HK-2 (cell line): ENCODE data around the gene METTL25B.
A peak's percentile ranks its signal among the peaks of the same experiment; 100 is the strongest.
"Not testable (repeated sequence)": the region's sequence is repeated elsewhere in the genome, so short reads cannot be mapped to it uniquely, and the experiment has no call there.

ENCODE experiments used
- DNase-seq: peaks from one replicate; pipeline ENCODE4 v3.0.0-alpha.2; 2018; ENCODE audit not compliant: unreplicated experiment

METTL25B gene

GRCh38 chr1:156748670-156749418 lies 20.6 kb downstream of the METTL25B start:
- peak; percentile 76 for DNase-seq

GRCh38 chr1:156749419-156750118 lies 21.3 kb downstream of the METTL25B start:
- DNase-seq = peak; percentile 35

GRCh38 chr1:156750191-156750672 lies 22.0 kb downstream of the METTL25B start:
- peak; percentile 48 for DNase-seq

GRCh38 chr1:156750711-156751450 lies 22.6 kb downstream of the METTL25B start:
- DNase-seq = peak; percentile 44

- no peak for DNase-seq
Observed at GRCh38 chr1:156751451-156751756, 23.1 kb downstream of the METTL25B start, which contains the start of gene HDGF. TSS of gene HDGF (minus strand) at chr1:156751675. CDS start at chr1:156751429, 246 bp downstream.

GRCh38 chr1:156751757-156752481 lies 23.6 kb downstream of the METTL25B start:
- DNase-seq = peak; percentile 98

- DNase-seq = no peak
Observed at GRCh38 chr1:156752843-156753482, 24.7 kb downstream of the METTL25B start.

GRCh38 chr1:156754219-156754618 lies 25.9 kb downstream of the METTL25B start:
- DNase-seq = no peak

GRCh38 chr1:156755527-156755950 lies 27.3 kb downstream of the METTL25B start:
- DNase-seq = no peak

GRCh38 chr1:156756355-156756754 lies 28.1 kb downstream of the METTL25B start:
- DNase-seq = no peak

- DNase-seq = not testable (repeated sequence)
Observed at GRCh38 chr1:156757572-156758253, 29.4 kb downstream of the METTL25B start.

- no peak for DNase-seq
Observed at GRCh38 chr1:156760092-156760795, 32.0 kb downstream of the METTL25B start.

GRCh38 chr1:156760796-156761104 lies 32.5 kb downstream of the METTL25B start:
- DNase-seq = no peak

- DNase-seq = not testable (repeated sequence)
Observed at GRCh38 chr1:156765136-156765535, 36.9 kb downstream of the METTL25B start.

GRCh38 chr1:156765666-156766065 lies 37.4 kb downstream of the METTL25B start:
- no peak for DNase-seq

- no peak for DNase-seq
Observed at GRCh38 chr1:156766298-156767100, 38.2 kb downstream of the METTL25B start.

- DNase-seq = peak; percentile 98
Observed at GRCh38 chr1:156767101-156767878, 39.0 kb downstream of the METTL25B start, which contains the start of gene PRCC. TSS of gene PRCC (plus strand) at chr1:156767535. CDS start at chr1:156767772, 237 bp downstream.

- peak; percentile 33 for DNase-seq
Observed at GRCh38 chr1:156767879-156768604, 39.8 kb downstream of the METTL25B start.
